Amniotic epithelial cell (primary cell): ENCODE data around the gene WWOX.
A peak's percentile ranks its signal among the peaks of the same experiment; 100 is the strongest.

Experiments used
- DNase-seq: peaks from one replicate; pipeline ENCODE4 v3.0.0-alpha.2; 2010; ENCODE audit warnings: low read depth

WWOX gene

DNA sequence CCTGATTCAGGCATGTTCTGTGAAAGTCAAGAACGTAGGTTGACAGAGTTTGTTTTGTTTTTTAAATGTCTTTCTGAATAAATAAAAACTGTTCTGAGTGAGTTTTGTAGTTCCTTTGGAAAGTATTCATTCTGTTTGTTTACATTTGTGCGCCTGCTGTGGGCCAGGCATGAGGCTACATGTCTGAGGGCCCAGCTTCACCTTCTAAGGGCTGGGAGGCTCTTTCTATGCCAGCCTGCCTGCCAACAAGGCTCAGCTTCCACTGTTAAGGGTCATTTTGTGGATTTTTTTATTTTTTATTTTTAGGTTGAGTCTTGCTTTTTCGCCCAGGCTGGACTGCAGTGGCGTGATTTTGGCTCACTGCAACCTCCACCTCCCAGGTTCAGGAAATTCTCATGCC, 6.1 kb downstream of the WWOX start:
- no peak for DNase-seq

GRCh38 chr16:78106686-78107085, 7.2 kb downstream of the WWOX start:
- DNase-seq = no peak

DNA sequence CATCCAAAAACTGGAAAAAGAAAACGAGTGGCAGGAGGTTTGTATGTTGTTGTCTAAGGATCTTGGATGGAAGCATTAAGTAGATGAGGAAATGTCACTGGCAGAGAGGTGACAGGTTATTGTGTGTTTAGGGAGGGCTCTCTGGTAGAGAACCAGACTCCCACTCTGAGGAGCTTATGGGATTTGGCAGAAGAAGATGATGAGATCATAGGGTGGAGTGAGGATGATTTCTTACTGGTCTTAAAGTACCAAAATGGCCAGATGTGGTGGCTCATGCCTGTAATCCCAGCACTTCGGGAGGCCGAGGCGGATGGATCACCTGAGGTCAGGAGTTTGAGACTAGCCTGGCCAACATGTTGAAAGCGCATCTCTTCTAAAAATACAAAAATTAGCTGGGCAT, 9.0 kb downstream of the WWOX start:
- no peak for DNase-seq

- DNase-seq = no peak
These were observed 13.8 kb downstream of the WWOX start for GRCh38 chr16:78113258-78113657.

DNA sequence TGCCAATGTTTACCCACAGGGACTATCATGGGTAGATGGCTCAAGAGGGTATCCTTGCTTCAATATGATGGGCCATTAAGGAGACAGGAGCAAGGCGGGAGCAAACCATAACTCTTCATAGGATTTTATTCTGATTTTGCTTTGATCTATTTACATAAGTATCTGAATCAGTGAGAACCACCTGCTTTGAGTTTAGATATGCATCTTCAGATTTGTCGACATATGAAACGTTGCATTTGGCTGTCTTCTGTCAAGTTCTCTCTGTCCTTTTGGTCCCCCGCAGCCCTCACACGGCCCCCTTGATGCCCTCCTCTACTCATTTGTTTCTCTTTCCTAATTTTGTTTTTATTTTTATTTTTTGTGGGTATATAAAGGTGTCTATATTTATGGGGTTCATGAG, 16.2 kb downstream of the WWOX start:
- no peak for DNase-seq

- no peak for DNase-seq
These were observed 17.5 kb downstream of the WWOX start for GRCh38 chr16:78116946-78117345.

GRCh38 chr16:78117391-78117790, 17.9 kb downstream of the WWOX start:
- no peak for DNase-seq

DNA sequence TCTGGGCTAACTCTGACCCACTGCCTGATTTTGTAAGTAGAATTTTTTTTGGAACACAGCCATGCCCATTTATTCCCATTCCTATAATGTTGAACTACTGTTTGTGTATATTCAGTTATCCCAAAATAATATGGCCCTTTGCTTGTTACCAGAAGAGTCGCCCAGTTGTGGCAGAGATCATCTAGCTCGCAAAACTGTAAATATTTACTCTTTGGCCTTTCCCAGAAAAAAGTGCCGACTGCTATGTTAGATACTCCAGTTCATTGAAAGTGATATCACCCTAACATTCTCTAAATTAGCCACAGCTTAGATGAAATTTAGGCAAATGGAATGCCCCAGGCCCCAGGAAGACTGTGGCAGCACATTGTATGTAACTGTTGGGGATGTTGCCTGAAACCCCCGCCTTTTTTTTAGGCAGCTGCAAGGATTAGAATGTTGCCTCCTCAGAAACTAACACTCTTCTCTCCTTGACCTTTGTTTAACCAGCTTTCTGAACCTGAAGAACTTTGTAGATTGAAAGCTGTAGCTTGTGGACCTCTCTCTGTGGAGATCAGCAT, 19.1 kb downstream of the WWOX start:
- DNase-seq = no peak

- DNase-seq = peak; percentile 42
These were observed 23.4 kb downstream of the WWOX start for GRCh38 chr16:78122774-78123315.

- no peak for DNase-seq
These were observed 25.8 kb downstream of the WWOX start for GRCh38 chr16:78125112-78125844.

- DNase-seq = no peak
These were observed 27.2 kb downstream of the WWOX start for GRCh38 chr16:78126662-78127061.

- DNase-seq = no peak
These were observed 27.7 kb downstream of the WWOX start for GRCh38 chr16:78127130-78127529.

- DNase-seq = no peak
These were observed 29.5 kb downstream of the WWOX start for GRCh38 chr16:78128913-78129312.

DNA sequence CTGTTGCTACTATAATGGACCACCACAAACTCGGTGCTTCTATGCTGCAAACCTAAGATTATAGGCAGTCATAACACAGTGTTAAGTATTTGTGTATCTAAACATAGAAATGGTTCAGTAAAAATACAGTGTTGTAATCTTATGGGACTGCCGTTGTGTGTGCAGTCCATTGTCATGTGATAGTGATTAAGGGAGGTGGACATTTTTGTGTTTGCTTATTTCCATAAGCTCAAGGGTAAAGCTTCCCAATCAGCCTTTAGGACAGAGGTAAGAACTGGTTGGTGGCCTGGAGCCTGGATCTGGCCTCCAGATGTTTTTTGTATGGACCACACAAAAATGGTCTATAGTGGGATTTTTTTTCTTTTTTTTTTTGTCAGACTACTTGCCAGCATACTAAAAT, 29.9 kb downstream of the WWOX start:
- DNase-seq = no peak

GRCh38 chr16:78130083-78130608, 30.7 kb downstream of the WWOX start:
- no peak for DNase-seq

- no peak for DNase-seq
These were observed 31.5 kb downstream of the WWOX start for GRCh38 chr16:78130950-78131349.

DNA sequence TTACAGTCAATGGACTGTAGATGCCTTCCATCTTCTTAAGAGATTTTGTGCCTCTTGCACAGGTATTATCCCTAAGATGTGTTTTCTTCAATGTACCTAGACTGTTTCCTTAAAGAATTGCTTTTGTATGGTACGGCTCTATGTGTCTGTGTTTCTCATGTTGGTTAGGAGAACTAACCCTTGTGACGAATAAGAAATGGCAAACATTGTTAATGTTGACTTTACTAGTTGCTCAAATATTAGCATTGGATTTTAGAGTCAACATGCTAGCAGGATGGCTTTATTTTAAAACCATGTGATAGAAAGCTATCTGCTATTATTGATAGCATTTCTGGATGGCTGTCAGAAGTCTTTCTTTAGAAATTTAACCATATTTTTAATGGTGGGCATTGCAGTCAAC, 34.5 kb downstream of the WWOX start:
- no peak for DNase-seq

DNA sequence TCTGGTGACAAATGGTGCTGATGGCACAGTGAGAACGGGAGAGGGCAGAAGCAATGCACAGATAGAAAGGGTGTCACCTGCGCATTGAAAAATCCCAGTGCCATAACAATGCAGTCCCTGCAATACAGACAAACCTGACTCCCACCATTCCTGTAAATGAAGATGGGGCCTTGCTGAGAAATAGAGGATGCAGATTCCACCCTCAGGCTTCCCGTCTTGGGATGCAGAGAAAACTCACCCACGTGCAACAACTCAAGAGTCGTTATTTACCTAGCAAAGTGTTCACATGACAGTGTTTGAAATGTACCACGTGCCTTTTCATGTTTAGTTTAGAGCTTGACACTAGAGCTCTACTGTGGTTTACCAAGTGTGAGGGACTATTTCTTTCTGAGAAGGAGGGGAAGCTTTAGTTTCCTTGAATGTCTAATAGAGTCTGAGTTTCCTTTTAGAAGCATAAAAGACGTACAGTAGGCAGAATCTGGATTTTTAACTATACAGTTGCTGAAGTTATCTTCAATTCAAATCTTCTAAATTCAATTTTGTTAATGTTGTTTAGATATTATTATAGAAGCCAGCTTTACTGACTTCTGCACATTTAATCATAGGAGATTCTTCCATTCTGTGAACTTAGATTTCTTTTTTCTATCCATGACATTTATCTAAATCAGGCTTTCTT, 35.6 kb downstream of the WWOX start:
- DNase-seq = no peak

- DNase-seq = no peak
These were observed 37.7 kb downstream of the WWOX start for GRCh38 chr16:78137179-78137578.

- no peak for DNase-seq
These were observed 38.5 kb downstream of the WWOX start for GRCh38 chr16:78137782-78138616.

- DNase-seq = no peak
These were observed 41.5 kb downstream of the WWOX start for GRCh38 chr16:78140818-78141466.

GRCh38 chr16:78142788-78143187, 43.3 kb downstream of the WWOX start:
- DNase-seq = no peak
